GM18861 (cell line): Measurements from ENCODE around the gene BAIAP2L2.
"Not testable (repeated sequence)": the region's sequence is repeated elsewhere in the genome, so short reads cannot be mapped to it uniquely, and the experiment has no call there.

Experiments
- ATAC-seq: cut with Tn5 transposase; IDR thresholded peaks from one replicate; pipeline ENCODE4 v1.9.1; 2021; ENCODE audit not compliant: unreplicated experiment

BAIAP2L2 gene

GRCh38 chr22:38110008-38110862 lies at the start of gene BAIAP2L2:
TSS of gene BAIAP2L2 (minus strand) at chr22:38110684. CDS start at chr22:38110525, 159 bp downstream.
- no peak for ATAC-seq

GRCh38 chr22:38155703-38156102 lies 45.2 kb upstream of the BAIAP2L2 start:
- no peak for ATAC-seq

GRCh38 chr22:38154563-38154915 lies 44.1 kb upstream of the BAIAP2L2 start:
- ATAC-seq, result not testable (repeated sequence)

- ATAC-seq, result no peak
Measured at GRCh38 chr22:38153821-38154562, 43.5 kb upstream of the BAIAP2L2 start.

- no peak for ATAC-seq
Measured at GRCh38 chr22:38151126-38151500, 40.6 kb upstream of the BAIAP2L2 start.

GRCh38 chr22:38148245-38148644 lies 37.8 kb upstream of the BAIAP2L2 start:
- no peak for ATAC-seq

GRCh38 chr22:38146166-38146565 lies 35.7 kb upstream of the BAIAP2L2 start:
- not testable (repeated sequence) for ATAC-seq

GRCh38 chr22:38144025-38144405 lies 33.5 kb upstream of the BAIAP2L2 start:
- no peak for ATAC-seq

GRCh38 chr22:38142606-38143005 lies 32.1 kb upstream of the BAIAP2L2 start:
- ATAC-seq, result no peak

GRCh38 chr22:38141217-38141973 lies 30.9 kb upstream of the BAIAP2L2 start:
- no peak for ATAC-seq

- no peak for ATAC-seq
Measured at GRCh38 chr22:38139901-38140300, 29.4 kb upstream of the BAIAP2L2 start.

- ATAC-seq, result no peak
Measured at GRCh38 chr22:38138961-38139360, 28.5 kb upstream of the BAIAP2L2 start.

GRCh38 chr22:38137876-38138687 lies 27.6 kb upstream of the BAIAP2L2 start:
- no peak for ATAC-seq

GRCh38 chr22:38136607-38137006 lies 26.1 kb upstream of the BAIAP2L2 start:
- ATAC-seq, result no peak

GRCh38 chr22:38135133-38135706 lies 24.7 kb upstream of the BAIAP2L2 start:
- no peak for ATAC-seq

- no peak for ATAC-seq
Measured at GRCh38 chr22:38133331-38133730, 22.8 kb upstream of the BAIAP2L2 start.

- ATAC-seq, result no peak
Measured at GRCh38 chr22:38132794-38133193, 22.3 kb upstream of the BAIAP2L2 start.

GRCh38 chr22:38132136-38132535 lies 21.7 kb upstream of the BAIAP2L2 start:
- no peak for ATAC-seq

- ATAC-seq, result no peak
Measured at GRCh38 chr22:38131399-38131798, 20.9 kb upstream of the BAIAP2L2 start.

GRCh38 chr22:38129856-38130255 lies 19.4 kb upstream of the BAIAP2L2 start:
- ATAC-seq, result no peak
